ENCODE results near the gene ABCC12. TPM values are rescaled to one million over a fixed set of nuclear protein-coding genes. Genes with fewer than 3 reads are reported as not detected.

ABCC12 gene
- total RNA-seq, 1 experiment from 2014 or later: not detected

- TF ChIP-seq CTCF (IDR thresholded peaks at IDR 0.05 in 2 of 3, conservative IDR thresholded peaks at IDR 0.05 in 1 of 3; ENCODE audit: borderline replicate concordance in 1 of 3, insufficient read depth in 1 of 3, low read depth in 2 of 3, low read length in 2 of 3): no peak
- no peak for TF ChIP-seq ZFX (IDR thresholded peaks at IDR 0.05)
- TF ChIP-seq TCF7L2 (IDR thresholded peaks at IDR 0.05; ENCODE audit: borderline replicate concordance, extremely low read depth, insufficient read depth, insufficient read length): no peak
Observed at GRCh38 chr16:48123104-48123788, 32.5 kb downstream of the ABCC12 start (continued).

- no peaks in the 10 kb centered on the region for H3K79me2 ChIP-seq (ENCODE audit: insufficient read depth, low read length)
- H3K9ac ChIP-seq (ENCODE audit: low read length): no peak overlapping the region
- intact Hi-C loops (cut with micrococcal nuclease): loop anchor here (5.0 kb wide), 1 partner anchor 1084 kb away; no protein-coding TSS in a partner anchor
- ChIA-PET CTCF (interaction anchor here (1.2 kb wide), 1 partner anchor 980 kb away, joined by 3 read pairs; no protein-coding TSS in a partner anchor), POLR2A (no interaction called here), RAD21 (ENCODE audit: low non-redundant PET in 1 of 2, low total read pairs in 2 of 2, uncharacterized antibody in 2 of 2, unreplicated experiment in 2 of 2) (no interaction called here)
- TF ChIP-seq SP1 (IDR thresholded peaks at IDR 0.05; ENCODE audit: low read depth) (no peak), ZFX (IDR thresholded peaks at IDR 0.05) (no peak), EZH2phosphoT487 (IDR thresholded peaks at IDR 0.05; ENCODE audit: borderline replicate concordance) (no peak), EZH2 (IDR thresholded peaks at IDR 0.05) (no peak), CEBPB (IDR thresholded peaks at IDR 0.05; ENCODE audit: low read depth) (no peak)
- ATAC-seq: no peak
- no TSS peak for BruUV-seq (replicated peaks)
- H3K27ac ChIP-seq (ENCODE audit: low read depth, low read length): no peak overlapping the region
- H3K9me3 ChIP-seq (ENCODE audit: control insufficient read depth in 1 of 2, insufficient read depth in 1 of 2, low read depth in 1 of 2, low read length in 2 of 2): no peaks in the 10 kb centered on the region
- H3K4me3 ChIP-seq (replicated peaks in 1 of 2; ENCODE audit: low read depth in 1 of 2, low read length in 2 of 2): no peak overlapping the region
- H3K4me2 ChIP-seq (ENCODE audit: low read length): no peak overlapping the region
- H3K4me1 ChIP-seq (ENCODE audit: control insufficient read depth in 1 of 2, insufficient read depth in 2 of 2, low read length in 2 of 2): peaks cover 10 to 29% of the 10 kb centered on the region in 2 experiments
- H2AFZ ChIP-seq (ENCODE audit: low read depth, low read length, poor library complexity, severe bottlenecking): no peak overlapping the region
- no peak for DNase-seq (ENCODE audit: low read depth, low spot score)
- H3K27me3 ChIP-seq (ENCODE audit: insufficient read depth, low read length): no peaks in the 10 kb centered on the region
- H3K9me2 ChIP-seq (ENCODE audit: insufficient read depth): no peaks in the 10 kb centered on the region
- H4K20me1 ChIP-seq (ENCODE audit: insufficient read depth): no peaks in the 10 kb centered on the region
- H3K36me3 ChIP-seq (ENCODE audit: control insufficient read depth in 1 of 2, insufficient read depth in 2 of 2, low read length in 2 of 2): no peaks in the 10 kb centered on the region
Observed at GRCh38 chr16:48121276-48121675, 34.5 kb downstream of the ABCC12 start.

Data from HCT116 (cell line).